Endothelial cell (in vitro differentiated cells): Measurements from ENCODE around the gene ARMC7. TPM values are rescaled to one million over a fixed set of nuclear protein-coding genes. Genes with fewer than 3 reads are reported as not detected.
"Not testable (repeated sequence)": the region's sequence is repeated elsewhere in the genome, so short reads cannot be mapped to it uniquely, and the experiment has no call there.

Experiments
- DNase-seq: peaks from one replicate; pipeline ENCODE4 v3.0.0; 2021; ENCODE audit warnings: low spot score
- H3K27ac Mint-ChIP-seq: one replicate; pipeline ENCODE4 v1.8.0; 2021; ENCODE audit warnings: mixed read lengths, inconsistent platforms; ENCODE audit not compliant: unreplicated experiment
- H3K27me3 Mint-ChIP-seq: one replicate; pipeline ENCODE4 v1.8.0; 2021; ENCODE audit warnings: mild to moderate bottlenecking, moderate library complexity, mixed read lengths, inconsistent platforms; ENCODE audit not compliant: unreplicated experiment
- H3K36me3 Mint-ChIP-seq: one replicate; pipeline ENCODE4 v1.8.0; 2021; ENCODE audit warnings: mild to moderate bottlenecking, low read depth, mixed read lengths, inconsistent platforms; ENCODE audit not compliant: unreplicated experiment
- H3K4me1 Mint-ChIP-seq: one replicate; pipeline ENCODE4 v1.8.0; 2021; ENCODE audit warnings: mild to moderate bottlenecking, mixed read lengths, inconsistent platforms; ENCODE audit not compliant: unreplicated experiment
- H3K4me3 Mint-ChIP-seq: one replicate; pipeline ENCODE4 v1.8.0; 2021; ENCODE audit warnings: mild to moderate bottlenecking, mixed read lengths, inconsistent platforms; ENCODE audit not compliant: unreplicated experiment
- H3K9me3 Mint-ChIP-seq: one replicate; pipeline ENCODE4 v1.8.0; 2021; ENCODE audit warnings: mixed read lengths, inconsistent platforms; ENCODE audit not compliant: unreplicated experiment
- total RNA-seq: library from RNA; stranded (reverse); fragmentation: NEBNext Ultra II Directional; extraction: Animal tissue kit (Norgen Biotek cat#: 25700); gene quantifications from one replicate; pipeline ENCODE4 v1.2.1, GENCODE V29; 2021; ENCODE audit not compliant: unreplicated experiment
- TF ChIP-seq, protein P1 (sequence below): fragments of 200-600 bp; sonication (generic); IDR thresholded peaks from one replicate; pipeline ENCODE4 v1.5.0; 2021; ENCODE audit warnings: antibody characterized with exemption; ENCODE audit not compliant: unreplicated experiment

Gene ARMC7
- total RNA-seq, 1 donor from 2014 or later = 43.4 TPM

DNA sequence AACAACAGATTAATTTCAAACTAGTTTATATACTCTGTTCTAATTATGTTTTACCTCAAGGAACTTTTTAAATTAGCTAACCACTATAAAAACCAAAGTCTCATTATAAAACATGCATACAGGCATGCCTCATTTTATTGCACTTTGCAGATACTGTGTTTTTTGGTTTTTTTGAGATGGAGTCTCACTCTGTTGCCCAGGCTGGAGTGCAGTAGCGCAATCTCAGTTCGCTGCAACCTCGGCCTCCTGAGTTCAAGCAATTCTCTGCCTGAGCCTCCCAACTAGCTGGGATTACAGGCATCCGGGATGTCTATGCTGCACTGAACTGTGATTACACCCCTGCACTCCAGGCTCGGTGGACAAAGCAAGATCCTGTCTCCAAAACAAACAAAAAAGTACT, 53.3 kb downstream of the ARMC7 start:
- Mint-ChIP-seq H3K4me1 (peaks cover 3% of the 10 kb centered on the region), H3K9me3 (no peaks in the 10 kb centered on the region), H3K36me3 (peaks cover 2% of the 10 kb centered on the region), H3K27ac (no peak overlapping the region), H3K27me3 (no peaks in the 10 kb centered on the region), H3K4me3 (no peak overlapping the region)
- TF ChIP-seq, protein P1, sequence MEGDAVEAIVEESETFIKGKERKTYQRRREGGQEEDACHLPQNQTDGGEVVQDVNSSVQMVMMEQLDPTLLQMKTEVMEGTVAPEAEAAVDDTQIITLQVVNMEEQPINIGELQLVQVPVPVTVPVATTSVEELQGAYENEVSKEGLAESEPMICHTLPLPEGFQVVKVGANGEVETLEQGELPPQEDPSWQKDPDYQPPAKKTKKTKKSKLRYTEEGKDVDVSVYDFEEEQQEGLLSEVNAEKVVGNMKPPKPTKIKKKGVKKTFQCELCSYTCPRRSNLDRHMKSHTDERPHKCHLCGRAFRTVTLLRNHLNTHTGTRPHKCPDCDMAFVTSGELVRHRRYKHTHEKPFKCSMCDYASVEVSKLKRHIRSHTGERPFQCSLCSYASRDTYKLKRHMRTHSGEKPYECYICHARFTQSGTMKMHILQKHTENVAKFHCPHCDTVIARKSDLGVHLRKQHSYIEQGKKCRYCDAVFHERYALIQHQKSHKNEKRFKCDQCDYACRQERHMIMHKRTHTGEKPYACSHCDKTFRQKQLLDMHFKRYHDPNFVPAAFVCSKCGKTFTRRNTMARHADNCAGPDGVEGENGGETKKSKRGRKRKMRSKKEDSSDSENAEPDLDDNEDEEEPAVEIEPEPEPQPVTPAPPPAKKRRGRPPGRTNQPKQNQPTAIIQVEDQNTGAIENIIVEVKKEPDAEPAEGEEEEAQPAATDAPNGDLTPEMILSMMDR = no peak
- no peak for DNase-seq

- not testable (repeated sequence) for DNase-seq, H3K9me3 Mint-ChIP-seq, H3K36me3 Mint-ChIP-seq, H3K4me1 Mint-ChIP-seq, H3K4me3 Mint-ChIP-seq, H3K27me3 Mint-ChIP-seq, H3K27ac Mint-ChIP-seq
Measured at GRCh38 chr17:75164606-75165005, 54.8 kb downstream of the ARMC7 start.

- TF ChIP-seq, protein P1 = no peak
- Mint-ChIP-seq H3K4me3 (no peak overlapping the region), H3K27me3 (no peaks in the 10 kb centered on the region), H3K4me1 (no peaks in the 10 kb centered on the region), H3K36me3 (peaks cover 14% of the 10 kb centered on the region), H3K9me3 (no peaks in the 10 kb centered on the region), H3K27ac (no peak overlapping the region)
- no peak for DNase-seq
Measured at GRCh38 chr17:75168998-75169397, 59.2 kb downstream of the ARMC7 start.

DNA sequence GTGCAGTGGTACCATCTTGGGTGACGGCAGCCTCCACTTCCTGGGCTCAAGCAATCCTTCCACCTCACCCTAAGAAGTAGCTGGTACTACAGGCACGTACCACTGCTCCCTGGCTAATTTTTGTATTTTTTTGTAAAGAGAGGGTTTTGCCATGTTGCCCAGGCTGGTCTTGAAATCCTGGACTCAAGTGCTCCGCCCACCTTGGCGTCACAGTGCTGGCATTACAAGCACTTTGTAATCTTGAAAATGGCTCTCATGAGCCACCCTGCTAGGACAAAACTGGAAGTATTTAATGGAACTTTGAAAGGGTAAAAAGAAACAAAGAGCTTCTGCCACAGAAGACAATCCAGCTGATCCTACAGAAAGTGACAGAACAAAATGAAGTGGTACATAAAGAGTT, 63.8 kb downstream of the ARMC7 start:
- Mint-ChIP-seq H3K36me3 (peaks cover 28% of the 10 kb centered on the region), H3K4me1 (no peaks in the 10 kb centered on the region), H3K4me3 (peak overlapping the region; percentile 65), H3K27me3 (no peaks in the 10 kb centered on the region), H3K9me3 (no peaks in the 10 kb centered on the region), H3K27ac (peak overlapping the region; percentile 68)
- no peak for DNase-seq
- TF ChIP-seq, protein P1 = no peak

- Mint-ChIP-seq H3K4me3 (no peak overlapping the region), H3K27me3 (no peaks in the 10 kb centered on the region), H3K27ac (no peak overlapping the region), H3K4me1 (no peaks in the 10 kb centered on the region), H3K36me3 (peaks cover 28% of the 10 kb centered on the region), H3K9me3 (no peaks in the 10 kb centered on the region)
- TF ChIP-seq, protein P1 = no peak
- DNase-seq = no peak
Measured at GRCh38 chr17:75174996-75175395, 65.2 kb downstream of the ARMC7 start.

DNA sequence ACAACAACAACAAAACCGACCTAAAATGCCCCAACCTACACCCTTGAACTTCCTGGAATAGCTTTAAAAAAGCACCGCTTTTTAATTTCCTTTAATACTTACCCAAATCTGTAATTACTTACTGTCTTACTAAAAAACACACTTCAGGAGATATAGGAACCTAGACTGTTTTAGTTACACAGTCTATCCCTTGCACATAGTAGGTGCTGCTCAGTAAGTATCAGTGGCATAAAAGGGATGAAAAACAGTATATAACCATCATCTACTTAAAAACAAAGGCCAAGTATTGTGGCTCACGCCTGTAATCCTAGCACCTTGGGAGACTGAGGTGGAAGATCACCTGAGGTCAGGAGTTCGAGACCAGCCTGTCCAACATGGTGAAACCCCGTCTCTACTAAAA, 66.9 kb downstream of the ARMC7 start:
- DNase-seq = no peak
- H3K27me3 Mint-ChIP-seq = peaks cover 3% of the 10 kb centered on the region
- peak overlapping the region; percentile 77 for H3K27ac Mint-ChIP-seq
- H3K4me1 Mint-ChIP-seq = peaks cover 9% of the 10 kb centered on the region
- H3K9me3 Mint-ChIP-seq = no peaks in the 10 kb centered on the region
- H3K4me3 Mint-ChIP-seq = peak overlapping the region; percentile 67
- TF ChIP-seq, protein P1 = no peak
- peaks cover 37% of the 10 kb centered on the region for H3K36me3 Mint-ChIP-seq
